NCI-H1694 treated with DMSO at 0.1 percent for 48 hours (cell line): ENCODE measurements around the gene S100A6.

Experiments
- DNase-seq: peaks from one replicate; lab custom pipeline; 2025; lab: John Stamatoyannopoulos, UW

The S100A6 gene

GRCh38 chr1:153503766-153504165 is 32.0 kb downstream of the S100A6 start:
- DNase-seq: no peak

- DNase-seq: no peak
These were observed 37.0 kb downstream of the S100A6 start for GRCh38 chr1:153498746-153499145.

- DNase-seq: no peak
These were observed 40.3 kb downstream of the S100A6 start for GRCh38 chr1:153495536-153495935.

GRCh38 chr1:153494976-153495535 is 40.7 kb downstream of the S100A6 start:
- DNase-seq: peak; percentile 95

- DNase-seq: no peak
These were observed 42.3 kb downstream of the S100A6 start for GRCh38 chr1:153493343-153493960.

- peak; percentile 59 for DNase-seq
These were observed 45.3 kb downstream of the S100A6 start for GRCh38 chr1:153490272-153491051.

GRCh38 chr1:153488731-153489130 is 47.1 kb downstream of the S100A6 start:
- DNase-seq: no peak

- DNase-seq: no peak
These were observed 48.1 kb downstream of the S100A6 start for GRCh38 chr1:153487707-153488106.

GRCh38 chr1:153485863-153486262 is 49.9 kb downstream of the S100A6 start:
- no peak for DNase-seq
